ENCODE data around the gene MFSD6.
"Not testable (repeated sequence)": the region's sequence is repeated elsewhere in the genome, so short reads cannot be mapped to it uniquely, and the experiment has no call there.

The MFSD6 gene

DNA sequence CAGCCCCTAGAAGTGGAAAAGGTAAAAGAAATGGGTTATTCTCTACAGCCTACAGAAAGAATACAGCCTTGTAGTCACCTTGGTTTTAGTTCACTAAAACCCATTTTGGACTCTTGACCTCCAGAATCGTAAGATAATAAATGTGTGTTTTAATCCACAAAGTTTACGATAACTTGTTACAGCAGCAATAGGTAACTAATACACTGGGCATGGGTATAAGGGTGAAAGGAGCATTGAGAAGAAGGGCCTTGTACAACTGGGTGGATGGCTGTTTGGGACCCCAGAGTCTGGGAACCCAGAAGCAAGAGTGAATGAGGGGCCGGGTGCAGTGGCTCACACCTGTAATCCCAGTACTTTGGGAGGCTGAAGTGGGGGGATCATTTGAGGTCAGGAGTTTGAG is 2.2 kb upstream of the MFSD6 start:
- no peak for DNase-seq

DNA sequence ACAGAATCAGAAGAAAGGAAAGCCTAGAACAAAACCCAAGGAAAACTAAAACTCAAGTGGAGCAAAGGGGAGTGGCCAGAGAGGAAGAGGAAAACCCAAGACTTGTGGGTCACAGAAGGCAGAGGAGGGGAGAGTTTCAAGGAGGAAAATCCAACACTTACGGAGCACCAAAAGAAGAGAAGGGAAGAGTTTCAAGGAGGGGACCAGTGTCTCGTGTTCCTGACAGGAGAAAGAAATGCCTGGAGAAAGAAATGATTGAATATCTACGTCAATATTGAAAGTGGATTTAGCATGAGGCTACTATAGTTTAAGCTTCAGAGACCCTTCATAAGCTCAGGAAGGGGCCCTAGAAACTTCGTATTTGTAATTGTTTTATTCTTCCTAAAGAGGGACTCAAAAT is 1.4 kb upstream of the MFSD6 start:
- DNase-seq = no peak

DNA sequence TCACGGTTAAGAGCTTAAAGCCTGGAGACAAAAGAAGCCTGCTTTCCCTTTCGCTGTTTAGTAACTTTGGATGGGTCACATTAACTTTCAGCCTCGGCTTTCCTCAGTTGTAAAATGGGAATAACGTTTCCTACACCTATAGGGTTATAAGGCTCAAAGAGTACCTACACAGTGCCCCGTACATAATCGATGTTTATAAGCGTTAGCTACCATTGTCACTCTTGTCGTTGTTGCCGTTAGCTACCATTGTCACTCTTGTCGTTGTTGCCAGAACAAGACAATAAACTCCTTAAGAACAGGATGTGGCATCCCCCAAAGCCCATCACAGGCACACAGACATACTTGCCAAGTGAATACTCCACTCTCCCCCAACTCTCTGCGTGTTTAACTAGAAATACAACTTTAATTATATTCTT is 901 bp upstream of the MFSD6 start:
- DNase-seq = no peak

DNA sequence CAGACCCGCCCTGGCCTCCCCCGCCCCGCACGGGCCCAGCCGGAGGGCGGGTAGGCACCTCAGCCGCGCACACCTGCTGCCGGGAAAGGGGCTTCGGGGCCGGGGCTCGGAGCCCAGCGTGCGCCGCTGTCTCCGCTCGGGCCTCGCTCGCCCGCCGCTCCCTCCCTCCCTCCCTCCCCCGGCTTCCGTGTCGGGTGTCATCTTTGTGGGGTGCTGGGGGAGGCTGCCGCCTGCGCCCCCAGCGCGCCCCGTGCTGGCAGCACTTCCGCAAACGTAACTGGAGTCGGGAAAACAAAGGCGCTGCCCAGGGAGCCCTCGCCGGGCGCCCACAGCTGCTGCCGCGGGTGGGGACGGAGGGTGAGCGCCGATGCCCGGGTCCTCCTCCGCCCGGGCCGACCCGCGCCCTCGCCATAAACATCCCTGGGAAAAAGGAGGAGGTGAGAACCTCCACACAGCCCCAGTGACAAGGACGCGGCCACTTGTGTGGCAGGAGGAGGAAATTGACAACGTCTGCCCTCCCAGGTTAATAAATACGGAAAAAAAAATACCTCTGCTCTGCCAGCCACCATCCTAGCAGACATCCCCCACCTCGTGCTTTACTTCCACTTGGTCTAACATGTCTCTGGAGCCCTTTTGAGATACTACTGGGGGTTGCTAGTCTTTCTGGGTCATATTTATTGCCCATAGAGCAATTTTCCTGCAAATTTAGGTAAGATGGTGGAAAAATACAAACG is 550 bp downstream of the MFSD6 start:
- DNase-seq = no peak

DNA sequence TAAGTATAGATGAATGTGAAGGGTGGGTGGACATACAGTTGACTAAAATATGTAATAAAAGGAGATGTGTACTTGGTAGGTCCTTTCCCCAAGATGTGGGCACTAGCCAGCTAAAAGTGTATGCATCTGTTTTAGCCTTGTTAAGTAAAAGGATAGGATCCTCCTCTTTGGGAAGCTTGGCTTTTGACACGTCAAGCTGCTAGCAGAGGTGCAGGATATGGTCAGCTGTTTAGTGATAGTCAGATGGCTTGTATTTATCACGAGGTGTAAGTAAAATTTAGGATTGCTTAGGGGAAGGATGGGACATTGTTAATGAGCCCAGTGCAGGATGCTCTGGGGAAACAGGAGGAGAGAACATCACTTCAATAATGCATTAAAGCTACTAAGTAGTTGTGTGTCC is 1.5 kb downstream of the MFSD6 start:
- DNase-seq = no peak

DNA sequence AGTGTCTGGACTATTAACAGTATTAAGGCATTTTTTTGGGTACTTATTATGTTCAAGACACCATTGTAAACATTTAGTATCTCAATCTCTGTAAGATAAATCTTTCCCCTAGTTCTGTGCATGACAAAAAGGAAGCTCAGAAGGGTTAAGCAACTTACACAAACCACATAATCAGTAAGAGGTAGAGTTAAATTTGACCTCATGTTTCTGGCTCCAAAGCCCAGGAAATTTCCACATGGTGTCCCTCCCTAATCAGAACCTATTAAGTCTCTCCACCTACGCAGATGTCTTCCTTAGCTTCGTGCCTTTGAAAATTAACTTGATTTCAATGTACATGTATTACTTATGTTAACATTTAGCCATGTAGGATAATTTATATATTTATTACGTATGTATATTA is 2.0 kb downstream of the MFSD6 start:
- no peak for DNase-seq

DNA sequence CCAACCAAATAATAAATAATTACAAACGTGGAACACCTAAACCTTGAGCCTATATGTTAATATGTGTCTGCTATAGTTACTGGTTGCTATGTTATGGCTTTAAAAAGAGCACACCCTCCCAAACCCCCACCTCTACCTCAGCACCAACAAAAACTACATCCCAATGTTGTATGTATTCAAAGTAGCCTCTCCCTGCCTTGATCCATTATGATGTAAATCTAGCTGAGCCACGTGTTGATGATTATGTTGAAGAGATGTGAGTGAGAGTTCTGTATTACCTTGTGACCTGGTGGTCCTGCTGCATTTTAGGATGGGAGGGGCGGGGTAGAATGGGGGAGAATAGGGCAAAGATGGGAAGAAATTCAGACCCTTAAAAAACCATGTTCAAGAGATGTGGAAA is 4.8 kb downstream of the MFSD6 start:
- DNase-seq = no peak

DNA sequence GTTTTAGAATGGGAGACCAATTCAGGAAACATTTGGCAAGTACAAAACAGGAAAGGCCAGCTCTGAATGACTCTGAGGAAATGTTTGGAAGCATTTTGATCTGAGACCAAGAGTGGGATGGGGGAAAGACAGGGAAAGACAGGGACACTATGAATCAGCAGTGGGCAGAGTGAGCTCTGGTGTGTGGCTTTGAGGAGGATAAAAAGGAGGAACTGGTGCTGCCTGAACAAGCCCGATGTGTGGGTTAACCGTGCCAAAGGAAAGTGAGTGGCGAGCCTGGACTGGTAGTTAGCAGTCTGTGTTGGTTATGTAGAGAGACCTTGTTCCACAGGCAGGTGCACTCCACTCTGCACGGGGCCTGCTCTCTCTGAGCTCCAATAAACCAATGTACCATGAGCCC is 5.3 kb downstream of the MFSD6 start:
- no peak for DNase-seq

DNA sequence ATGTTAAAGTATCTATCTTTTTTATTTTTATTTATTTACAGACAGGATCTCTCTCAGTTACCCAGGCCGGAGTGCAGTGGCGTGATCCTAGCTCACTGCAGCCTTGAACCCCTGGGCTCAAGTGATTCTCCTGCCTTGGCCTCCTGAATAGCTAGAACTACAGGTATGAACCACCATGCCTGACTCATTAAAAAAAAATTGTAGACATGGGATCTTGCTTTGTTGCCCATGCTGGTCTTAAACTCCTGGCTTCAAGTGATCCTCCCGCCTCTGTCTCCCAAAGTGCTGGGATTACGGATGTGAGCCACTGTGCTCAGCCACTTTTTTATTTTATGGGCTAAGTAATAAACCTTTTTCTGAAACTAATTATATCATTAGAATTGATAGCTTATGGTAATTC is 7.1 kb downstream of the MFSD6 start:
- DNase-seq = no peak

DNA sequence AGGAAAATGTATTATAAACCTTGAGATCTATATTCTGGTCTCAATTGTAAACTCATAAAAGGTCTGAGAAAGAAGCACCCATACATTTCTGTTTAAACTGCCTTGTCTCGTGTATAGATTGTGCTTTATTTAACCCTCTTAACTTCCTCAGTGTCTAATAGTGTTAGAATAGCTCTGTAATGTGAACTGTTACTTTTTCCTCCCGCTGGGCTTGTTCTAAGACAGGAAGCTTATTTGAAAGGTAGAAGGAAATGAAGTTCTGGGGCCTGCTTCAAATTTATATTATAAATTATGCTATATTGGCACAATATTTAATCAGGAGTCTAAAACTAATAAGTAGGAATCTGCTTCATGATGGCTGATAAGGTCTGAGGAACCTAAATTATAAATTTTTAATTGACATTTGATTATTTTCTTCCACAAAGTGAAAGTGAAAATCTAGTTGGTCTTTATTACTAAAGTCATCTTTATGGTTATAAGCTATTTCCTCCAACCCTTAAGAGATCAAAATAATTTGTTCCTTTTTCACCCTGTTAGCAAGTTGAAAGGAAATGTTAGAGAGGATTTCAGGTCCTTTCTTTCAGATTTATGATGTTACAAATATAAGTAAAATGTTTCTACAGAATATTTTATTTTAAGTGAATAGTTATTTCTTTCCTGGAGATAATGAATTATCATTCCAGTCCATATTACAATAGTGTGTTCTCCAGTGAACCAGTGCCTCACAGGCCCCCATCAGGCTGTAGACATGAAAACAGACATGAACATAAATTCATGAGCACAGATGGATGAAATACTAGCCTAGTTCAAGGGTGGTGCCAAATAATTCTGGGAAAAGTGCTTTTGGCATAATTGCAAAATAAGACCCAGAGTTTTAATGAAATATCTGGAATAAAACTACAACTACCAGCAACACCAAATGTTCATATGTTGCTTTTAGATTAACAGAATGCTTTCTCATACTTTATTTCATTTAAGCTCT is 7.9 kb downstream of the MFSD6 start:
- DNase-seq = no peak

DNA sequence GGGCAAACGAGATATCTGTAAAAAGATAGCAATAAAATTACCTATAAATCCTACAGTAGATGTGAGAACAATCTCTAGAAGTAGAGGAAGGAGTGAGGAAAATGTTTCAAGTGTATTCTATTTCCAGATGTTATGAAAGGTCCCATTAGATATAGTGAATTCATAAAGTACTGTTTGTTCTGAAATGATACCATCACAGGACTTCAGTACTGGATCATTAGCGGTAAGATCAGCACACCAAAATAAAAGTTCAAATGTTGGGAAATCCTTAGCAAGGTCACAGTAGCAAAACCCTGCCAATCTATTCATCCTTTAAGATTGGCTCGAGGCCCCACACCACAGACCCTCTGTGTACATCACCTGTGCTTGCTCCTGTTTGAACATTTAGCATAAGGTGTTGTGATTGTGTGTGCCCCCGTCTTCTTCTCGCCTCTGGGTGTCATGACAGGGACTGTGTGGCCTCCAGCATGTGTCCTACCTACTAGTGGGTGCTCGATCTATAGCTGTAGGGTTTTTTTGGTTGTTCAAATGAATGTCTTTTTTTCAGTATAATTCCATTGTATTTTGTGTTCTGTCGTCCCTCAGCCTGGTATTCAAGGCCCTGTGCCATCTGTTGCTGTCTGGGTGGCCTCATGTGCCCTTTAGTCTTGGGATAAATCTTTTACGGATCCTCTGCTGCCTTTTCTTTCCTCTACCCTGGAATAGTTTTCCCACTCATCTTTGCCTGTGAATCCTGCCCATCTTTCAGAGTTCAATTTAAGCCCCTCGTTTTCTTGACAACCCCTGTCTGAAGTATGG is 9.1 kb downstream of the MFSD6 start:
- no peak for DNase-seq

DNA sequence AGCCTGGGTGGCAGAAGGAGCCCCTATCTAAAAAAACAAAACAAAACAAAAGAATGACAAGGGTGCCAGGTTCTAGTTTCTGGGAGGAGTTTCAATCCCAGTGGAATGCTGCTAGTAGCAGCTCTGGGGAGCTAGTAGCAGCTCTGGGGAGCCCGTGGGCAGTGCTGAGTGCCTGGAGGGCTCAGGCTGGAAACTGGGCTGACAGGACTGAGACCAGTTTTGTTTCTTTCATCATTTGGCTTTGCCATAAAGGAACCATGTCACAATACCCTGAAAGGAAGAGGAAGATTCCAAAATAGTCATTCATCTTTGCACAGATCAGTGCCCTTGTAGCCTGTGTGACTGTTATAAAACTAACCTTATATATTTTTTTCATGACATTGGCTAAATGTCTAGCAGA is 10.6 kb downstream of the MFSD6 start:
- DNase-seq = no peak

DNA sequence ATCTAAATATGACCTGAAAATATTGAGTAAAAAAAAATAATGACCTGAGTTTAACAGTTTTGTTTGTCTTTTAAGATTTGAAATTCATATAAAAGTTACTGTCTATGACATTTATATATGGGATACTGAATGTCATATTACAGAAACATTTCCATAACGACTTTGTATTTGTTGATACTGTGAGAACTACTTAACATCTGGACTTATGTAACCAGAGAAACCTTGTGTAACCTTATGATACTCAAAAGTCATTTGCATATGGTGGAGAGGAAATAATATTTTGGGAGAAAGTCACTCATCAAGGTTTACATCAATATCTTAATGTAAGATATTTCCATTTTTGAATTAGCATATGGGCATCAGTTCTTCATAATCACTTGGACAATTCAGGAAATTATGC is 12.6 kb downstream of the MFSD6 start:
- no peak for DNase-seq

DNA sequence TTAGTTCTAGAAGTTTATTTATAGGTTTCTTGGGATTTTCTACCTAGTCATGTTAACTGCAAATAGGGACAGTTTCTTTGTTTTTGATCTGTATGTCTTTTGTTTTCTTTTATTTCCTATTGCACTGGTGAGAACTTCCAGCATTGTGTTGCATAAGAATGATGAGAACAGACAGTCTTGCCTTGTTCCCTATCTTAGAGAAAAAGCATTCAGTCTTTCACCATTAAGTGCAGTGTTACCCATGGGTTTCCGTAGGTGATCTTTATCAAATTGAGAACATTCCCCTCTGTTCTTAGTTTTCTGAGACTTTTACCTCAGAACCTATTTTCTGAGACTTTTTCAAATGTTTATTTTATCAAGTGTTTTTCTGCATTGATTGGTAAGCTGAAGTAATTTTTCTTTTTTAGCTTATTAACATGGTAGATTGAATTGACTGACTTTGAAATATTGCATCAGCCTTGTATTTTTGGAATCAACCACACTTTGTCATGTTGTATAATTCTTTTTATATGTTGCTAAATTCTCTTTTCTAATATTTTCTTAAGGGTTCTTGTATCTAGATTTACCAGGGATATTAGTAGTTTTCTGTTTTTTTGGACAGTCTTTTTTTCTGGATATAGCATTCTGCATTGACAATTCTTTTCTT is 17.2 kb downstream of the MFSD6 start:
- no peak for DNase-seq

DNA sequence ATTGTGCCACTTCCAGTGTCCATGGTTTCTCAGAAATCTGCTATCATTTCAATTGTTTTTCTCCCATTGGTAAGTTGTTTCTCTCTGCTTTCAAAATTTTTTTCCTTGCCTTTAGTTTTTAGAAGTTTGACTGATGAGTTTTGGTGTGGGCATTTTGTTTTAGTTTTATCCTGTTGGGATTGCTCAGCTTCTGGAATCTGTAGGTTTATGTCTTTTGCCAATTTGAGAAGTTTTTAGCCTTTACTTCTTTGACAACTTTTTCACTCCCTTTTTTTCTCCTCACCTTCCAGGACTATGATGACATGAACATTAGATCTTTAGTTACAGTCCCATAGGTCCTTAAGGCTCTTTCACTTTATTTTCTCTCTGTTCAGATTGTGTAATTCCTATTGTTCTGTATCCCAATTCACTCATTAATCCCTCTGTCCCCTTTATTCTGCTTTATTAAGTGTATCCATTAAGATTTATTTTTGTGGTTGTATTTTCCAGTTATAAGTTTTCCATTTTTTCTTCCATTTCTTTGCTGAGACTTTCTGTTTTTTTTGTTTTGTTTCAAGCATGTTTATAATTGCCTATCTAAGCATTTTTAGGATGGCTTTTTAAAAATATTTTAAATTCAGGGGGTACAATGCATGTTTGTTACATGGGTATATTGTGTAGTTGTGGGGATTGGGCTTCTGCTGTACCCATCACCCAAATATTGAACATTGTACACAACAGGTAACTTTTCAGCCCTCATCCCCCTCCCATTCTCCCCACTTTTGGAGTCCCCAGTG is 17.9 kb downstream of the MFSD6 start:
- DNase-seq = no peak

DNA sequence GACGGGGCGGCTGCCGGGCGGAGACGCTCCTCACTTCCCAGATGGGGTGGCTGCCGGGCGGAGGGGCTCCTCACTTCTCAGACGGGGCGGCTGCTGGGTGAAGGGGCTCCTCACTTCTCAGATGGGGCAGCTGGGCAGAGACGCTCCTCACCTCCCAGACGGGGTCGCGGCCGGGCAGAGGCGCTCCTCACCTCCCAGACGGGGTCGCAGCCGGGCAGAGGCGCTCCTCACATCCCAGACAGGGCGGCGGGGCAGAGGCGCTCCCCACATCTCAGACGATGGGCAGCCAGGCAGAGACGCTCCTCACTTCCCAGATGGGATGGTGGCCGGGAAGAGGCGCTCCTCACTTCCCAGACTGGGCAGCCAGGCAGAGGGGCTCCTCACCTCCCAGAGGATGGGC is 22.7 kb downstream of the MFSD6 start:
- DNase-seq = not testable (repeated sequence)

DNA sequence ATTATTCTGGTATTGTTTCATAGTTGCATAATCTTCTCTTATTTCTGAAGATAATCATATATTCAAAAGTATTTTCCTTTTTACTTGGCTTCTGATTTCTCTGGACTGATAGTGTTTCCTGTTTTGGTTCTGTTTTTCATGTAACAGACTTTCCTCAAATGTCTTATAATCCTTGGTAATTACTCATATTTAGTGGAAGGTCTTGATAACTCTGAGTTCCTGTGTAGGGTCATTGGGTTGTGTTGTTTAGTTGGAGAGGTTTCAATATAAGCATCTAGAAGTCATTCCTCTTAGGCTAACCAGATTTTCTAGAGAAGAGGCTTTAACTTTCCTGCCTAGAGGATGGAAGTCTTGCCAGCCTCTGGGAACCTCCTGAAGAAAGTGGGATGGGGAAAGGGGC is 23.8 kb downstream of the MFSD6 start:
- DNase-seq = no peak

DNA sequence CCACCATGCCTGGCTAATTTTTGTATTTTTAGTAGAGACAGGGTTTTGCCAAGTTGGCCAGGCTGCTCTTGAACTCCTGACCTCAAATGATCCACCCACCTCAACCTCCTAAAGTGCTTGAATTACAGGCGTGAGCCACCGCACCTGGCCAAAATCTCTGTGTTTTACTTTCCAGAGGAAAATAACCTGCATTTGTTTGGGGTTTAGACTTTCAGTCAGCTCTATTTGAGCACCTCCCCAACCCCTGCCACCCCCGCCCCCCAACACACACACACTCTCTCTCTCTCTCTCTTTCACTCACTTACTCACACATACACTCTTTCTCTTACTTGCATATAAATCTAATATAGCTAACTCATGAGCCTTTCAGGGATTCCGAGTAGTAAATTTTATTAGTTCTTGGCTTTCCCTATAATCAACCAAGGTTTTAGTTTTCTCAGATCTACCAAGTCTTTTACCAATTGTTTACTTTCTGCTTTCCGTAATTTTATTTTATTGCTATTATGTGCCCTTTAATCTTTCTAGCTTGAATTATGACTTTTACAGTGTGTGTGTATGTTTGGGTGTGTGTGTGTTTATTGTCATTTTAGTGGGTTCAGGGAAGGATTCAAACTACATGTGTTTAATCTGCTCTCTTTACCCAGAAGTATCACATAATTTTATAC is 24.5 kb downstream of the MFSD6 start:
- no peak for DNase-seq

DNA sequence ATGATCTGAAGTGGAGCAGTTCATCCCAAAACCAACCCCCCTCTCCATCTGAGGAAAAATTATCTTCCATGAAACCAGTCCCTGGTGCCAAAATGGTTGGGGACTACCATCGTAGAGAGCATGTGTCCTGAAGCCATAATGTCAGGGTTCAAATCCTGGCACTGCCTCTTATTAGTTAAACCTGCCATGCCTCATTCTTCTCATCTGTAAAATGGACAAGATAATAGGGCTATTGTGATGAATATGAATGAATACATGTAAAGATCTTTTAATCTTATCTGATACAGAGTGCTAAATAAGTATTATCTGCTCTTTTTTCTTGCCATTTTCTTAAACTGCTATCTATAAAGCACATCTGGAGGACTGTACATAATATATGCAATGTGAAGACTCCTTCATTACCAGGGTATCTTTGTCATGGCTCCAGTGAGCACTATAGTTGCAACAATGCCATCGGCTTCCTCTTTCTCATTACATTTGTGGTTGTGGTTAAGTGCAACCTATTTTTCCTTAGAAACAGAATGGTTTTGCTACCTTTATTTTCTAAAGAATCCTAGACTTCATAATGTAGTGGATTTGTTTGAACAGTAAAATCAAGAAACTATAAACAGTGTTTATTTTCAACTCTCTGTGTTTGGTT is 27.0 kb downstream of the MFSD6 start:
- no peak for DNase-seq

DNA sequence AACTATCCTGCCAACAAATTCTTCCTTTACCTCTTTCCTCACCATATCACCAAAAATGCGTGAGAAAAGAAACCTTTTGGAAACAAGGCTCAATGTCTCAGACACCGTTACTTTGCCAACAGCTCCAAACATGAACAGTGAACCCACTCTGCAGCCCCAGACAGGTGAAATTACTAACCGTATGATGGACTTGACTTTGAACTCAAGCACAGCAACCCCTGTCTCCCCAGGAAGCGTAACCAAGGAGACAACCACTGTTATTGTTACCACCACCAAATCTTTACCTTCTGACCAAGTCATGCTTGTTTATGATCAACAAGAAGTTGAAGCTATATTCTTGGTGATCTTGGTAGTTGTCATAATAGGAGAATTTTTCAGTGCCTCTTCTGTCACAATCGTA is 28.4 kb downstream of the MFSD6 start:
- no peak for DNase-seq

DNA sequence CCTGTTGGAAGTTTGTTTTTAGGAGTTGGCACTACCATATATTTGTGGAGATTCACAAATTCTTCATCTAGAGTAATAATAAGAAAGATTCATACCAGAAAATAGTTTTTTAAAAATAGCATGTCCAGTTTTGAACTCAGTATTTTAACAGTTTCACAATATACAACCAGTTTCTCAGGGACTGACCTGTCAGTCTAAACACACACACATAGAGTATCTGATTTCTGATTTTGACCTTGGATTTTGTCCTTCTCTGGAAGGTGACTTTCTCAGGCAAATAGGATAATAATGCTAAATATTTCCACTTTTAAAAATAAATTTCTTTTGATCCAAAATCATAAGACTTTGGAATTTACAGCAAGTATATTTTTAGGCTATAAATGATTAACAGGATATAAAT is 32.0 kb downstream of the MFSD6 start:
- DNase-seq = no peak
